NCI-H1694 (cell line): ENCODE data around the gene PJA1.

Experiments used
- DNase-seq: peaks from one replicate; lab custom pipeline; 2025; lab: John Stamatoyannopoulos, UW

The PJA1 gene, protein sequence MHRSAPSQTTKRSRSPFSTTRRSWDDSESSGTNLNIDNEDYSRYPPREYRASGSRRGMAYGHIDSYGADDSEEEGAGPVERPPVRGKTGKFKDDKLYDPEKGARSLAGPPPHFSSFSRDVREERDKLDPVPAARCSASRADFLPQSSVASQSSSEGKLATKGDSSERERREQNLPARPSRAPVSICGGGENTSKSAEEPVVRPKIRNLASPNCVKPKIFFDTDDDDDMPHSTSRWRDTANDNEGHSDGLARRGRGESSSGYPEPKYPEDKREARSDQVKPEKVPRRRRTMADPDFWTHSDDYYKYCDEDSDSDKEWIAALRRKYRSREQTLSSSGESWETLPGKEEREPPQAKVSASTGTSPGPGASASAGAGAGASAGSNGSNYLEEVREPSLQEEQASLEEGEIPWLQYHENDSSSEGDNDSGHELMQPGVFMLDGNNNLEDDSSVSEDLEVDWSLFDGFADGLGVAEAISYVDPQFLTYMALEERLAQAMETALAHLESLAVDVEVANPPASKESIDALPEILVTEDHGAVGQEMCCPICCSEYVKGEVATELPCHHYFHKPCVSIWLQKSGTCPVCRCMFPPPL

DNA sequence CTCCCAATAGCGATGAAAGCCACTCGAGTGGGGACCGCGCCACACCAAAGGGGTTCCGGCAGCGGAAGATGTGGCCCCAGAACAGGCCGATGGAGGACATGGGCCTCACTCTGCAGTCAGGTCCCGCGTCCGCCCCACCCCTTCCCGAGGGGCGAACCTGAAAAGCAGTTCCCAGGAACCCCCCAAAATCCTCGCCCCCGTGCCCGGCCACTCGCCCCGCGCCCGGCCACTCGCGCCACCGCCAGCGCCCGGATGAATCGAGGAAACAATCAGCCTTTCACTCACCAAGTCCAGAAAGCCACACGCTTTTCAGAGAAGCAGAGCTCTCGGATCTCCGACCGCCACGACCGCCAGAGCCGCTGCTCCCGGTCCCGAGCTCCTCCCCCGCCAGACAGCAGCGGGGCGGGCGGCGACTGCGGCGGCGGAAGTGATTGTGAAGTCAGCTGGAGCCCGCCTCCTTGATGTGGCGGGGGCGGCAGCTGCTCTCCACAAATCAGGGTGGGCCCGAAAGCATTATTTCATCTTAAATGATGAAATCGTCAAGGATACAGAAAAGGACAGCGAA lies at the start of gene PJA1:
PJA1 (minus strand) TSS at position 367 of the 565 bp plus-strand sequence. CDS start 2,380 bp downstream, outside the sequence.
- DNase-seq = peak; percentile 30

DNA sequence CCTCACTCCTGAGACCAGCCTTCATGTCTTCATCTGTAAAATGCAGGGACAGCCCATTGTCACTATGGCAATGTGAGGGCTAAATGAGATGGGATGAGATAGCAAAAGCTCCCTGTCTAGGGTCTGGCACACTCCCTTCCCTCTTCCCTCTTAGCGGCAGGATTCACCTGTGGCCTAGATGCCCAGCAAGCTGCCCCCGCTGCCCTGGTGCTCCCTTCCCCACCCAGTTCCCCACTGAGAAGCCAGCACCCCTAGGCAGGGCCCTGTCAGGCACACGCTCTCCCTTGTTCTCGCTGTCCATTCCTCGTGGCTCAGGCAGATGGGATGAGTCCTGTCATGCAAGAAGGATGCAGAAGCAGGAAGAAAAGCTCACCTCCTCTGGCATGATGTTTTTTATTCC lies 49.2 kb upstream of the PJA1 start:
- DNase-seq = no peak

DNA sequence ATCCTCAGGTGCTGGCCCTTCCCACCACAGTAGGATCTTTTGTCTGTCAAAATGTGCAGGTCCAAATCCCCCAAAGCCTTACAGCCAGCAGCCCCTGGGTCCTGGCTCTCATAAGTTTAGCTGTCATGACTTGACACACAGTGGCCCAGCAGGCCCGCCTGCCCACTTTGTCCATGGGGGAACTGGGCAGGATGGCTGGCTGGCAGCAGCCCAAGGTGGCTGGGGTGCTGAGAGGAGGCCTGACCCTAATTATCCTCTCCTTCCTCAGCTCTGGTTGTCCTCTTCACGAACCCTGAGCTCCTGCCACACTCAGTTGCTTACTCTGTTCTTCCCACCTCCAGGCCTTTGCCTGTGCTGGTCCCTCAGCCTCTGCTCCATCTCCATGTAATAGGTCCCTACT lies 46.4 kb upstream of the PJA1 start:
- DNase-seq = no peak

DNA sequence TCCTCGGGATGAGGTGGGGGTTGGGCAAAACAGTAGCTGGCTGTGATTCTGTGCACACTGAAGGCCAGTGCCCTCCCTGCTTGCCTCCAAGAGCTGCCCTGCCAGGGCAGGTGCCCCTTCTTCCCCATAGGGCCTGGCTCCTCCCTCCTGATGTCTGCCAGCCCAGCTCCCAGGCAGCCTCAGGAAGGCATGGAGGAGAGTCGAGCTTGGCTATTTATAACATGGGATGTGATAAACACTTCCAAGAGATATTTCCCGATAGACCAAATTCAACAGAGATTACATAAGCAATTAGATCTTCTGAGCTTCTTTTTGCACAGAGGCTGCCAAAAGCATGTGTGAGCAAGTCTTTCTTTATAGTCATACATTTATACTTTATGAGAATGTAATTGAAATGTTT lies 45.3 kb upstream of the PJA1 start:
- DNase-seq = no peak

DNA sequence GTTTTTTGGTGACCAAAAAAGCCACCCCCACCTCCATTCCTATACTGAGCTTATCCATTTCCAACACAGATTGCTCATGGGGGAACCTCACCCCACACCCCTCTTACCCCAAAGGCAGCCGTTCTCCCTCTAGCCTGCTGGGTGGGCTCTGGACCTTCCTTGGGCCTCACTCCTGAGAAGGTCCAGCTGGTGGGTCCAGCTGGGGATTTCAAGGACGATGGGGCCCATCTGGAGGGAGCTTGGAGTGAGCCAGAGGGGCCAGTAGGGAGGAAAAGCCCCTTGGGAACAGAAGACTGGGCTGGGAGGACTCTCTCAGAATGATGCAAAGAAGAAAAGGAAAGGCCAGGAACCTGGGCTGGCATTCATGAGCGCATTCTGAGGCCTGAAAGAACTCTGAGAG lies 42.0 kb upstream of the PJA1 start:
- DNase-seq = no peak

DNA sequence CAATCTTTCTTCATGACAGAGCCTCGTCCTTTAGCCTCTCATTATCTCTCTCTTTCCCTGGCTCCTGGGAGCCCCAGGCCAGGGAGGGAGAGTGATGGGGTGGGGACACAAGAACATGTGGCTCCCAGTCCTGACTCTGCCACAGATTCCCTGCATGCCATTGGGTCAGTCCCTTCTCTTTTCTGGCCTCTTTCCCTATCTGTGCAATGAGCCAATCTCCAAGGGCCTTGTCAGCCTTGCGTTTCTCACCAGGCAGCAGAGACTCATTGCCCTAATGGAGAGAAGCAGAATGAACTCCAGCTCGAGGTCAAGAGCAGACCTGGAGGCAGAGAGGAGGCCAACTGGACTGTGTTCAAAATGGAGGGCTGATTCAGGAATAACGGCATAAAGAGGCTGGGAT lies 38.4 kb upstream of the PJA1 start:
- no peak for DNase-seq

DNA sequence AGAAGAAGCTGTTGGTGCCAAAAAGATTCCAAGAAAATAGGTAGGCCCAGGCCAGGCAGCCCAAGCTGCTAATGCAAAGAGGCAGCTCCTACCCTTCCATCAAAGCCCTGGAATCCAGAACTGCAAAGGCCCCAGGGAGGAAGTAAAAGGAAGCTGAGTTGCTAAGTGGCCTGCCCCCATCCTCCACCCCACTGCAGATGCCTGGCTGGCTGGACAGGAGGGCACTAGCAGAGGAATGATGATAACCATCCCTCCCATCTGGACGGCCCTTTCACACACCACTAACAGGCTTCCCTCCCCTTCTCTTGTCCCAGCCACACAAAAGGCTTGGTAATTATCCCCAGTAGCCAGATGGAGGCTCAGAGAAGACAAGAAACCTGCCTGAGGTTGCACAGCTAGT lies 32.4 kb upstream of the PJA1 start:
- no peak for DNase-seq

DNA sequence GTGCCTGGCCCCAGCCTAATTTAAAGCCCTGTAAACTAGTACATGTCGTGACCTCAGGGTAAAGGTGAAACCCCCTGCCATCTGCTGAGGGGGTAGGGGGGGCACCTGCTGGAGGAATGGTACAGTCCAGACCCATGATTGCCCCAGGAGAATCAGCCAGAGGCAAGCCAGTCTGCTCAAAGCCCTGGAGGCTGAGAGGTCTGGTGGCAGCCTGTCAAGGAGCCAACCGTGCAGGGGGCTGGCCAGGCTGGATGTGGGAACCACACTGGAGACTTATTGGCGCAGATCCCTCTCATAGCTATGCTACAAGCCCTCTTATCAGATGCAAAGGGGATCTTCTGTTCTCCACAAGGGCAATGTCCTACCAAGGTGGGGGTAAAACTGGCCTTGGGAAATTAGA lies 31.4 kb upstream of the PJA1 start:
- no peak for DNase-seq

DNA sequence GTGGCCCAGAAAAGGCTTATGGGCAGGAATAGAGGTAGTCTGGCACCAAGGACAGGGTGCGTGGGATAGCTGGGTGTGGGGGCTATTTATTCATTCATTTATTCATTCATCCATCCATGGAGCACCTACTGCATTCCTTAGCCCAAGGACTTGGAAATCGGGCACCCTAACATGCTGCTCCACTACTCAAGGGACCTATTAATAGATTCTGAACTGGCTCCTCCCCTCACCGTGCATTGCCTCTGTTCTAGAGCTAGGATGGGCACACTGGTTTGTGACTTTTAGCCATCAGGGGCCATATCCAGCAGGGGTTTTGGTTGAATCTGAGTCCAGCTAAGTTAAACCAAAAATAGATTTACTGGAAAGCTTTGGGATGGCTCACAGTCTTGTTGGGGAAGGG lies 30.6 kb upstream of the PJA1 start:
- no peak for DNase-seq

DNA sequence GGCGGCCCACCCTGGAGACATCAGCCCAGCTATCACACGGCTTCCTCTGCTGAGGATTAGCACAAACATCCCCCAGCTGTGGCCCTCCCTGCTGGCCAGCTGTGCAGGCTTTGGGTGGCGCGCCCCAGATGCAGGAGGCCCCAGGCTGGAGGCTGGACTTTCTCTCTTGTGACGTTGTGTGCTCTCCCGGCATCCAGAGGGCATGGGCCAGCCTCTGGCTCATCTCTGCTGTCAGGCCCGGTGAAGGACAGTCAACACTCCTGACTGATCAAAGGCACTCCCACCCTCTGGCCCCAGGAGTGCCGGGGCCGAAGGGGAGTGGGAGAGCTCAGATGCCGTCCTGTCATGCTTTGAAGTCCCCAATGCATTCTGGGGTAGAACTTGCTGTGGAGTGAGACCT lies 29.9 kb upstream of the PJA1 start:
- no peak for DNase-seq

DNA sequence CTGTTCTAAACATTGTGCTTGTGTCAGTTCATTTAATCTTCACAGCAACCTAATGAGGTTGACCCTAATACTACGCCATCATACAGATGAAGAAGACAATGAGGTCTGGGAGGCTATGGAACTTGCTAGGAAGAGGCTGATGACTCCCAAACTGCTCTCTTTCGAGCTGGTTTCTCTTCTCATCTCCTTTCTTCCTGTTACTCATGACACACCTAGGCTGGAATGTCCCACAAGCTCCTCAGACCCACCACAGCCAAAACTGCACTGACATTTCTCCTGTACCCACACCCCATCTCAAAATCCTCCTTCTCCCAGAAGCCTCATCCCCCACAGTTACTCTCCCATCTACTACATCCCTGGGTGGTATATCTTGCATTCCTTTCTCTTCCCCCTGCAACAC lies 27.4 kb upstream of the PJA1 start:
- no peak for DNase-seq

DNA sequence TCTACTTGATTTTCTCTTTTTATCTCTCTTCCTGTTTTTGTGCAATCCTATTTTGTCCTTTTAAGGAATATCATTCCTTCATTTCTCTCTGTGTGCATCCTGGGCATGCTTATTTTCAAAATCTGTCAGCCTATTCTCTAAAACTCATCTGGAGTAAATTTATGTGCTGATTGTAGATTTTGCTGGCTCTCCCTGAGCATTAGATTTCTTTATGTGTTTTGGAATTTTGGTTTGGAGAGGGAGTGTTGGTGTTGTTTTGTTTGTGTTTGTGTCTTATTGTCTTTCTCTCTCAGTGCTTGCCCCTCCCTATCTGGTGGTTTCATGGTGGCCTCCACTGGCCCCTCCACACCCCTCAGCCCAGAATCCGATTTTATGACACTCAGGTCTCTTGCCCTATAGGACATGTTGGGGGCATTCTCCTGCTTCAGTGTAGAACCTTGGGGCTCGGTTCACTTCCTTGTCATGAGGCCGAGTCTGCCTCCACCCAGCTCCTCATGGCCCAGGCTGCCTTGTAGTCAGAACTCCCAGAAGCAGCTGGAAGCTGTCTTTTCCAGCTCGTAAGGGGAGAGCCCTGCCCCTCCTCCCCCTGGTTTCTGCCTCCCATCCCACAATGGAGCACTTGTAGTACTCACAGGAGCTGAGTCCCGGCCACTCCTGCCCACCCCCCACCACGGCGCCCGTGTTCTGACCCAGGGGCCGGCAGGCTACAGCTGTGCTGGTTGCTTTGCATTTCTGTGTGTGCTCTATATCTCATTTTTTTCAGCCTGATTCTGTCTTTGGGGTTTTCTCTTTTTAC lies 24.5 kb upstream of the PJA1 start:
- DNase-seq = no peak

DNA sequence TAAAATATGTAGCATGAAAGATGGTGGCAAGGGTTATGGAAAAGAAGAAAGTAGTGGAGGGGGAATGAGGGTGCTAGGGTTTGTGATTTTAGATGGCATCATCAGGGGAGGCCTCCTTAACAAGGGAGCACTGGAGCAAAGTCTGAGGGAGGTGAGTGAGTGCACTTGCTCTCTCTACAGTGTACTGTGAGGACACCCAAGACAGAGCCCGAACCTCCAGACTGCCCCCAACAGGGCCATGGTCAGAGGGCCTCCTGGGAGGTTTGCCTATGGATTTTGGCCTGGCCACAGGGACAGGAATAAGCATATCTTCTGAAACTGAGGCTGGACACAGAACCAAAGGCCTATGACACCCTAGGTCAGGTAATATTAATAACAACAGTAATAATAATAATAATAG lies 21.4 kb upstream of the PJA1 start:
- no peak for DNase-seq

DNA sequence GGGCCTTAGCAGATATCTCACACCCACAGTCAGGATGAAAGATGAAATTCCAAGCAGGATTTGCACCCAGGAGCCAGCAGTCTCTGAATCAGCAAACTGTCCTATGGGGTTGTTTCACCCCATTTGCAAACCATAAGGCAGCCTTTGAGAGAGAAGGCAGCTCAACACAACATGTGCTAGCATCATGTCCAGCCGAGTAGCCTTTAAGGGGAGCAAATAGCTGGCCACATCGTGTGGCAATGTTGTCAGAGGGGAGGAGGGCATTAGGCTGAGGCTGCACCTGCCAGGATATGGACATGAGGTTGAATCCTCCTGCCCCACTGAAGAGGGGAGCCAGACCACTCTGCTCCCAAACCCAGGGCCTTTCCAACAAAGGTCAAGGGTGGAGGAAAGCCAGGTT lies 20.6 kb upstream of the PJA1 start:
- DNase-seq = no peak

DNA sequence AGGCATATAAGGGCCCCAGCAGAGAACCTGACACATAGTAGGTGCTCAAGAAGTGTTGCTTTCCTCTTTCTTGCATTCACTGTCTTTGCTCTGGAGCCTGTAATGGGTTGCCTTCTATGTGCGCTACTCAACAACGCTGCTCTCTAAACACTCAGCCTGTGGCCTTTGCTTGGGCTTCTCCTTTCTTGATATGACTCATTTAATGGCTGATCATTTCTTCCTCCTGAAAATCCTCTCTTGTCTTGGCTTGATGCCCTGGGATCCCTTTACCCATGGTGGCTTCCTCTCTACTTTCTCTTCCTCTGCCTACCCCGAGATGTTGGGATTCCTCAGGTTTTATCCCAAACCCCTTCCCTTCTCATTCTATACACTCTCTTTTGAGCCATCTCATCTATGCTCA lies 19.9 kb upstream of the PJA1 start:
- no peak for DNase-seq

DNA sequence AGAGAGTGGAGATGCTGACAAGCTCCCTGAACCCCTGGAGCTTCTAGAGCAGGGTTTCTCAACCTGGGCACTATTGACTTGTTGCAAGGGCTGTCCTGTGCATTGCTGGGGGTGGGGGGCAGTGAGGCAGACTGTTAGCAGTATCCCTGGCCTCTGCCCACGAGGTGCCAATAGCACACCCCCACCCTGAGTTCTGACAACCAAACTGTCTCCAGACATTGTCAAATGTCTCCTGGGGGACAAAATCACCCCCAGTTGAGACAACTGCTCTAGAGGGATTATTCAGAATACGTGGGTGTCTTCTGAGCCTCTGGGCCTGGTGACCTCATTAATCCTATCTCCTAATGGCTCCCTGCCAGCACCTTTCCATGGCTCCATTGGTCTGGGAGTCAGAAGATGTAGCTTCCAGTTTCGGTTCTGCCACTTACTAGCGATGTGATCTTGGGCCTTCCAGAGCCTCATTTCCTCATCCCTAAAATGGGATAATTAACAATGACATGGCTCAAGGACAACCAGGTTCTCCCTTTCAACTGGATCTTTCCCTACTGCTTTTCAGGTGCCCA lies 17.6 kb upstream of the PJA1 start:
- DNase-seq = no peak

DNA sequence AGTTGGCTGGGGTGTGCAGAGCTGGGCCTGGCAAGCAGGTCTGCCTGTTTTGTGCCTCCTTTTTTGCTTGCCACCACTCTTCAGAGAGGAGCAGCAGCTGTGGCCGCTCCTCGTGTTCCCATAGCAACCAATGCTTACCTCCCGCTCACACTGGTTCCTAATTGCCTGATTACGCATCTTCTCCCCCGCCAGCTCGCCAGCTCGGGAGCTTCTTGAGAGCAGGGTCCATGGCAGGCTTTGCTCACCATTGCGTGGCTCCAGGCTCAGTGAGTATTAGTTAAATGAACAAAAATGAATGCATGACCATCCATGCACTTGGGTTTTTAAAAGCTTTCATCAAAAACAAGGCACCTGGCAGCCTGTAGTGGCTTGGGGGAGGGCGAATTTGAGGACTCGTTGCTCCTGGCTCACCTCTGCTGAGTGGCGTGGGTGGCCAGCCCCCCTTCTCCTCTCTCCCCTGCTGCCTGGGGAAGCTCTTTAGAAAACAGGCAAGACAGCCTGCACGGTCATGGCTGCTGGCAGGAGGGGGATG lies 14.2 kb upstream of the PJA1 start:
- DNase-seq = peak; percentile 74

DNA sequence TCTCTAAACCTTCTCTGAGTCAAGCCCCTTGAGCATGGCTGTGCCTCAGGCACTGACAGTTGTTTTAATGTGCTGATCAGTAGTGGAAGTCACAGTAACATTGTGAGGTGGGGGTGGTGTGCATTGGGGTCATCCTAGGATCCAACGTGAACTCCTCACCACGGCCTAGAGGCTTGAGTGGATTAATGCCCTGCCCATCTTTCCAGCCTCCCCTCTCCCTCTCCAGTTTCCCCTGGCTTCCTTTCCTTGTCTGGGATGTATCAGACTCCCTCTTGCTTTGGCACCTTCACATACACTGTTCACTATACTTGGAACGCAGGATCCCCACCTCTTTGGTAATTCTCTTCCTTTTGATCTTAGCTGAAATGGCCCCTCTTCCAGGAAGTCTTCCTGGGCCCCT lies 13.3 kb upstream of the PJA1 start:
- DNase-seq = no peak

DNA sequence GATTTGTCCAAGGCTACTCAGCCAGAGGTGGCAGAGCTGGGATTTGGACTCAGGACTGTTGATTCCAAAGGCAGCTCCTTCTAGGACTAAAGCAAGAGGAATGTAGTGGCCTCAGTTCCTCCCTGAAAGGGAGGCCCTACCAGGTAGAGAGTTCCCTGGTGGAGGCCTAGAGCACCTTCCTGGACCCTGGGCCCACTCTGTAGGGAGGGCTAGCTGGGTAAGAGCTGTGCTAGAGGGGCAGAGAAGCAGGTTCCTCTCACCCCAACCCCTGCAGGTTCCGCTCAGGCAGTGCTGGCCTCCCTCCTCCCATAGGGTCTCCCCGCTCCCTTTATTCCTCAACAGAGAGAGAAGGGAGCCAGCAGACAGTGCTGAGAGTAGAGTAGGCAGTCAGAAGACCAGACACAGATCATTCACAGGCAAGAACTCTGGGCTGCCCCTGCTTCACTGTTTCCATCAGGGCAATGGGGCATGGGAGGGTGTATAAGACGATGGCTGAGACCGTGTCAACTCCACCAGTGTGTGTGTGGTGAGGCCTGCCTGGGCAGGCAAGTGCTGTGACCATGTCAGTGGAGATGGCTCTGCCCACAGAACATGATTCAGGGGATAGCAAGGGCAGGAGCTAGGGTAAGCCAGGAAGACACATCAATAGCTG lies 12.4 kb upstream of the PJA1 start:
- DNase-seq = no peak

DNA sequence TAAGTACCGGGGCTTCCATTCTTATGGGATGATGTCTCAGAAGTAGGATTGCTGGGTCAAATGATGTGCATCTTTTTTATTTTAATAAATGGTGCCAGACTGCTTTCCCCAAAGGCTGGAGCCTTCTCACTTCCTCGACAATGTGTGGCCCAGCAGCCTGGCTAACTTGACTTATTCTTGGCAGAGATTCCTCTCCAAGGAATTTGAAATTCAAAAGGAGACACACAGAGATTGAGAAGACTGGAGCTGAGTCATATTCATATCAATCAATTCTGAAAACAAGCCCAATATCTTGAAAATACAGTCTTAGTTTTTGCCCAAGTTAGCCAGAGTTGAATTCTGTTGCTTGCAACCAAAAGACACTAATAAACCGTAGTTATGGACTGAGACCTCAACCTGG lies 10.8 kb upstream of the PJA1 start:
- no peak for DNase-seq

DNA sequence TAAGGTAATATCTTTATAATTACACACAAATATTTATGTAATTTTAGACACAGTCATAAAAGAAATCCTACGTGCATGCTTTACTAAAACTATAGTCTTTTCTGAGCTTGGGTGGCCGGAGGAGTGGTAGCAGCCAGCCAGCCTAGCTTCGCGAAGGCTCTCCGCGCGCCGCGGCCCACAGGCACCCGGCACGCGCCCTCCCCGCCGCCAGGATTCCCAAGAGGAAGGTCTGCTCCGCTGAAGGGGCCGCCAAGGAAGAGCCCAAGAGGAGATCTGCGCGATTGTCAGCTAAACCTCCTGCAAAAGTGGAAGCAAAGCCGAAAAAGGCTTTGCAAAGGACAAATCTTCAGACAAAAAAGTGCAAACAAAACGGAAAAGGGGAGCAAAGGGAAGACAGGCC lies 8.7 kb upstream of the PJA1 start:
- DNase-seq = no peak

DNA sequence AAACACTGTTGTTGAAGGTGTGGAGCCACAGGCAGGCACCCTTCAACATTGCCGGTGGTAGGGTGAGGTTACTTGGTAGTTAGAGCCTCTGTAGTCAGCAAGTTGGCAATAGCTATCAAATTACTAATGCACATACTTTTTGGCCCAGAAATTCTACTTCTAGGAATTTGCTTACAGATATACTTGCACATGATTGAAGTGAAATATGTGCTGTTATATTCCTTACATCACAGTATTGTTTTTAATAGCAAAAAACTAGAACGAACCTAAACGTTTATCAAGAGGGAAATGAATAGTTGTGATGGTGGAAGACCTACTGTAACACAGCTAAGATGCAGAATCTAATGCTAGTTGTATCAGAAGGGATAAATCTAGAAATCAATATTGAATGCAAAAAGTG lies 7.7 kb upstream of the PJA1 start:
- no peak for DNase-seq
